GM21619 (cell line): ENCODE results near the gene ADO.
"Not testable (repeated sequence)": the region's sequence is repeated elsewhere in the genome, so short reads cannot be mapped to it uniquely, and the experiment has no call there.

ENCODE experiments used
- ATAC-seq: cut with Tn5 transposase; IDR thresholded peaks from one replicate; pipeline ENCODE4 v1.9.1; 2021; ENCODE audit not compliant: unreplicated experiment

The ADO gene

DNA sequence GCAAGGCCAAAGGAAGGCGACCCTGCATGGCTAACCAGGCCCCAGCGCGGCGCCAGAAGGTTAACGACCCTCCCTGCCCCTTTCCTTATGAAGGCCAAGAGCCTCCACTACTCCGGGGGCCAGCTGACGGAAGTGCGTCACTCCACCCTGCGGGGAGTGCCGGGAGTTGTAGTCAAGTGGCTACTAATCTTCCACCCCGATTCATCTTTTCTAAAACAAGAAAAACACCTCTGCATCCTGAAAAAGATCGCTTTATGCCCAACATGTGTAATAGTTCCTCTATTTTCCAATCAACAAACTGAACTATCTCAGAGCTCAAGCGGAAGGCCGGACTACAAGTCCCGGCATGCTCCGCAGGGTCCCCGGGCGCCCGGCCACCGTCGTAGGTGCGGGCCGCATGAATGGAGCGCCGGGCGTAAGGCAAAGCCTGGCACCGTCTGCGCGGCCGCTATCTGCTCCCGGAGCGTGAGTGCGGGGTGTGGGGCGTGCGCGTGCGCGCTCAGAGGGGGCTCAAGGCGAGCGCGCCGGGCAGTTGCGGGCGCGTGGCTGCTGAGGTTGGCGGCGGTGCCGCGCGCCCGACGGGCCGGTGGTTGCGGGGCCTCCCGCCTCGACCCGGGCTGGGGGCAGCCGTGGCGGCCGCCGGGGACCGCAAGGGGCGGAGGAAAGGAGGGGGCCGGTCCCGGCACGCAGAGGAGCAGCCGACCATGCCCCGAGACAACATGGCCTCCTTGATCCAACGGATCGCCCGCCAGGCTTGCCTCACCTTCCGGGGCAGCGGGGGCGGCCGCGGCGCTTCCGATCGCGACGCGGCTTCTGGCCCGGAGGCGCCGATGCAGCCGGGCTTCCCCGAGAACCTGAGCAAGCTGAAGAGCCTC is at the start of gene ADO:
TSS of gene ADO (plus strand) at position 365 of the 875 bp plus-strand sequence. CDS start at position 705, 340 bp downstream.
- ATAC-seq, result peak; percentile 85

- no peak for ATAC-seq
Observed at GRCh38 chr10:62754963-62755362, 49.6 kb upstream of the ADO start.

GRCh38 chr10:62755662-62756653 is 48.6 kb upstream of the ADO start:
- no peak for ATAC-seq

GRCh38 chr10:62759599-62760175 is 44.8 kb upstream of the ADO start:
- no peak for ATAC-seq

- no peak for ATAC-seq
Observed at GRCh38 chr10:62760401-62760800, 44.1 kb upstream of the ADO start.

- ATAC-seq, result no peak
Observed at GRCh38 chr10:62761115-62761514, 43.4 kb upstream of the ADO start.

- no peak for ATAC-seq
Observed at GRCh38 chr10:62763155-62763554, 41.4 kb upstream of the ADO start.

- no peak for ATAC-seq
Observed at GRCh38 chr10:62764011-62764410, 40.5 kb upstream of the ADO start.

- ATAC-seq, result no peak
Observed at GRCh38 chr10:62765726-62766125, 38.8 kb upstream of the ADO start.

DNA sequence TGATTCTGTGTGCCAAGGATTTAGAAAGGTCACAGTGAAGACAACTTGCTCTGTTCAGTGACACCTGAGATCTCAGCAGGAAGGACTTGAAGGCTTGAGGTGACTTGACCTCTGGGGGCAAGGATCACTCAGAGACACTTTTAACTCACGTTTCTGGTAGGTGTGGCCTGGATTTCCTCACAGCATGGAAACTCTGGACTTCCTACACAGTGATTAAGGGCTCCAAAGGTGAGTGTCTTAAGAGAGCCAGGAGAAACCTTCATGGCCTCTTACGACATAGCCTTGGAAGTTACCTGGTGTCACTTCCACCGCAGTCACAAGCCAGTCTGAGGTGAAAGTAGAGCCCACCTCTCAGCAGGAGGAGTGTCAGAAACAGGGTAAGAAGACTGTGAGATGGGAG is 38.1 kb upstream of the ADO start:
- no peak for ATAC-seq

DNA sequence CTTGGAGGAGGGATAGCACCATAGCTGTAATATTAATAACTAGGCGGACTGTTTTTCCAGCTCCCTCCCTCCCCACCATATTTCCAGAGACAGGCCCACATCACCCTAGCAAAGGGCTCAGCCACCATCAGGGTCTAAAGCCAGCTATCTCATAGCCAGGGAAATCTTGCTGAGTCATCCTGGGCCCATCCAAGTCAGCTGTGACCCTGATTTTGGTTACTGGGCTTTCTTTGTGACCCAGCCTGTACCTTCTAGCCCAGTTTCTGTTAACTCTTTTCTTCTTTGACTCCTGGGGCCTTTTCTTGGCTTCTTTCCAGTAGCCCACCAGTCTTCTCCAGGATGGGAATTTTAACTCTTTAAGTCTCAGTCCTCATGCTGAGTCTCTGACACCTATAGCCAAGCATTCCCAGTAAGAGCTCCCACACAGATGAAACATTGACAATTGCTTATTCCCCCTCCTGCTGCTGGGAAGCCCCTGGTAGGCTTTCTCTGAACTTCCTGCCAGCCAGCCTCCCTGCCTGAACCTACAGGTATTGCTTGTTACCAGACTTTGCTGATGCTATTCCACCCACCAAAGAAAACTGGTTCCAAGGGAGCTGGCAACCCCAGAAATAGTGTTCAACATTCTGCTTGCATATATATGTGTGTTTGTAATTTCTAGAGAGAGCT is 34.8 kb upstream of the ADO start:
- peak; percentile 68 for ATAC-seq

DNA sequence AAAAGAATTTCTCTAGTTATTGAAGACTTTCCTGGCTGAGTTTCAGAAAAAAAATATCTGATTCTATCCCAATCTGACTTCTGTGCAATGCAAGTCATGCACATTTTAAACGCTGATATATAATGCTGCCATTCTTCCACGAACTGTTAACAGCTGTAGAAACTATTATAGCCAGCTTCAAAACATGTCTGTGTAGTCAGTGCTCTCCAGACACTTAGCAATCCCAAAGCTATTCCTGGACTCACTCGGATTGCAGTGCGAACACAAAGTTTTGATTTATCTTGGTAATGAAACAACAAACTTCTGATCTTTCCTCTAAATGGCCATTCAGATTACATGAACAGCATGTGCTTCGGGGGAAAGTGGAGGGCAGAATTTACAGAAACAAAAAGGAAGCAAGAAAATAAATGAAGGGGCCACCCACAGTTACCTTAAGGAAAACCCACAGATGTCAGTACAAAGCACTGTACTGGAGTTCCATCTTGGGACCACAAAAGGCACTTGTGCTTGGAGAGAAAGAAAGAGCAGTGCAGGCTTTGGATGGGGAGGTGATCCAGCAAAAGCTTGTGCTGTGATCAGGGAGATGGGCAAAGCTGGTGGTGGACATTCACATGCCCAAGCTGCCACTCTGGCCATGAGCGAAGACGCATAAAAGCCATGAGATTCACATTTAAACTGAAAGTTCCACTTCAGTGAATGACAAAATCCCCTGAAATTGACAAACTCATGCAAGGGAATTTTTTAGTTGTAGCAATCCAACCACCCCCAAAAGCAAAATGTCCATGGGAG is 32.1 kb upstream of the ADO start:
- no peak for ATAC-seq

DNA sequence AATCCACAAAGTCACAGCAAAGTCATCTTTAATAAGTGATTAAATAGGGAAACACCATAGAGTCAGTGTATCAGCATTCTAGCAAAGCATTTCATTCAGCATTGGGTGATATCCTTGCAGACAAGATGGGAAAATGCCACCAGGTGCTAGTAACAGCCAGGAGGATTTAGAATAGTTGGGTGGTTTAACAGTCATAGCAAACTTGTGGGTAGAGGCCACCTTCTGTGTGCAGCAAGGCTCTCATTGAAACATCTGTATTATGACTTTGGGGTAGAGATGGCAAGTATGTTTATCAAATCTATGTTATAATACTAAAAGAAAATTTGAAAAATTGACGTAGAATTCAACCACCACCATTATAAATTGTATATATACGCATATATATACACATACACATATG is 26.4 kb upstream of the ADO start:
- no peak for ATAC-seq

DNA sequence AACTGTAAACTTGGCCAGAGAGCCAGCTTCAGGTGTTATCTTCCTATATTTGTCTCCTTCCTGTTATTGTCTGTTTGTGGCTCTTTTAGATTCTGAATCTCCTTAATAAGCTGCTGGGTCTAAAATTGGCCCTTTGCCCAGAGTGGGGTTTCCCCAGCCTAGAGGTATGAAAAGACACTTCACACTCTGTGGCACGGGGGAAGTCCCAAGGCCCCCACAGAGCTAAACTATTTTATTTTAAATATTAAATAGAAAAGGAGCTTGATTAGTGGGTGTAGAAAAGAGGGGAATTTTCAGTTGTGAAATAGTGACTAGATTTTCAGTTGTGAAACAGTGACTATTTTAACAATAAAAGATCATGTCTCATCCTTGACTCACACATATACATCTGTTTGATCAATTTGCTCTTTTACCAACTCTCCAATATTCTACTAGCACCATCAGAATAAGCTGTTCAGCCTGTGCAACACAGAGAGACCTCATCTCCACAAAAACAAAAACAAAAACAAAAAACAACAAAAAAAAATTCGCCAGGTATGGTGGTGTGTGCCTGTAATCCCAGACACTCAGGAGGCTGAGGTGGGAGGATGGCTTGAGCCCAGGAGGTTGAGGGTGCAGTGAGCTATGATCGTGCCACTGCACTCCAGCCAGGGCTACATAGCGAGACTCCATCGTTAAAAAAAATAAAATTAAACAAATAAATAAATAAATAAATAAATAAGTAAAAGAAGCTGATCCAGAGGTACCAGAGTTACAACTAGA is 24.9 kb upstream of the ADO start:
- ATAC-seq, result peak; percentile 93

GRCh38 chr10:62784537-62784936 is 20.0 kb upstream of the ADO start:
- ATAC-seq, result not testable (repeated sequence)

DNA sequence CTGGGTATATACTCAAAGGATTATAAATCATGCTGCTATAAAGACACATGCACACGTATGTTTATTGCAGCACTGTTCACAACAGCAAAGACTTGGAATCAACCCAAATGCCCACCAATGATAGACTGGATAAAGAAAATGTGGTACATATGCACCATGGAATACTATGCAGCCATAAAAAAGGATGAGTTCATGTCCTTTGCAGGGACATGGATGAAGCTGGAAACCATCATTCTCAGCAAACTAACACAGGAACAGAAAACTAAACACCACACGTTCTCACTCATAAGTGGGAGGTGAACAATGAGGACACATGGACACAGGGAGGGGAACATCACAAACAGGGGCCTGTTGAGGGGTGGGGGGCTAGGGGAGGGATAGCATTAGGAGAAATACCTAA is 16.2 kb upstream of the ADO start:
- not testable (repeated sequence) for ATAC-seq

- no peak for ATAC-seq
Observed at GRCh38 chr10:62788861-62789467, 15.6 kb upstream of the ADO start.

DNA sequence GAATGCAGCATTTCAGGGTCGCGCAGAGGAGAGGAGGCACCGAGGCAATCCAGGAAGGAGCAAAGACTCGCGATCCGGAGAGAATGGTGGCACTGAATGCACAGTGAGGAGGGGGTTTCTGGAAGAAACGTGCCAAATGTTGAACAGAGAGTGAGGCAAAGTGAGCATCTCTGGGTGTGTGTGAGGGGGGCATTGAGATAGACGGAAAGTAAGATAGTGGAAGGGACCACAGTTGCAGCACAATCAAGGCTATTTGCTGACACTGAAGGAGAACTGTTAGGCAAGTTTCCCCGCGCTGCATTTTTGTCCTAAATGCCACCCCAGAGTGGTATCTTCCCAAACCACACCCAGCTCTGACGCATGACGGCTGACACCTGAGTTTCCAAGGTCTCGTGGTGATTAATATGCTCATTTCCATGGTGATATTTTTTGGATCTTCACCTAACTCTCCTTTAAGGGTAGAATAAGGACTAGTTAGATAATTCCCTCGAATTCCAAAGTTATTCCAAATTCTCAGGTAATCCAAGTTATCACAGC is 14.4 kb upstream of the ADO start:
- no peak for ATAC-seq

- ATAC-seq, result no peak
Observed at GRCh38 chr10:62790571-62790970, 13.9 kb upstream of the ADO start.
